IMR-90 (cell line): ENCODE measurements around the gene IYD. TPM values are rescaled to one million over a fixed set of nuclear protein-coding genes. Genes with fewer than 3 reads are reported as not detected.

ENCODE experiments used
- ATAC-seq: fragments of 200-7000 bp; cut with Tn5 transposase; 2 replicates; pipeline ENCODE4 v1.9.1; 2020; ENCODE audit warnings: low read depth, mild to moderate bottlenecking, moderate library complexity
- BruUV-seq: library from RNA; stranded (reverse); fragments of 400-500 nt; replicated peaks from 2 replicates; lab custom pipeline; 2021; lab: Mats Ljungman, UMichigan
- CTCF ChIA-PET: fragments of 300-600 bp; formaldehyde crosslinking; extraction: SDS; loops from one replicate; lab custom pipeline; 2021; ENCODE audit warnings: antibody characterized with exemption; lab: Yijun Ruan, JAX
- POLR2A ChIA-PET: fragments of 300-600 bp; sonication (Branson Sonifier 250); formaldehyde crosslinking; loops from one replicate; lab custom pipeline; 2022; ENCODE audit warnings: antibody characterized with exemption; ENCODE audit not compliant: unreplicated experiment; lab: Charles Lee
- DNase-seq: peaks from one replicate; pipeline ENCODE4 v3.0.0; 2013
- H2AFZ ChIP-seq: replicated peaks from 2 replicates; pipeline ENCODE3; 2013; ENCODE audit warnings: low read length, mild to moderate bottlenecking; ENCODE audit not compliant: poor library complexity
- H2AK5ac ChIP-seq: 2 replicates; pipeline ENCODE4 v1.6.1; 2013; ENCODE audit warnings: low read depth, low read length, inconsistent platforms
- H2AK9ac ChIP-seq: replicated peaks from 2 replicates; pipeline ENCODE3; 2013; ENCODE audit warnings: mild to moderate bottlenecking, low read depth, low read length, moderate library complexity; ENCODE audit not compliant: poor library complexity
- H2BK120ac ChIP-seq: 2 replicates; pipeline ENCODE4 v1.6.1; 2013; ENCODE audit warnings: low read depth, low read length, inconsistent platforms
- H2BK15ac ChIP-seq: 3 replicates; pipeline ENCODE4 v1.6.1; 2013; ENCODE audit warnings: low read depth, low read length, inconsistent platforms
- H2BK20ac ChIP-seq: 2 replicates; pipeline ENCODE4 v1.6.1; 2013; ENCODE audit warnings: low read depth, mild to moderate bottlenecking, inconsistent platforms, low read length, moderate library complexity
- H2BK5ac ChIP-seq: 2 replicates; pipeline ENCODE4 v1.6.1; 2013; ENCODE audit warnings: mild to moderate bottlenecking, low read depth, low read length, inconsistent platforms; ENCODE audit not compliant: poor library complexity, severe bottlenecking
- H3K14ac ChIP-seq: replicated peaks from 2 replicates; pipeline ENCODE4 v1.6.1; 2013; ENCODE audit warnings: low read depth, low read length, inconsistent platforms
- H3K18ac ChIP-seq: 2 replicates; pipeline ENCODE4 v1.6.1; 2013; ENCODE audit warnings: low read depth, low read length, control low read depth
- H3K23ac ChIP-seq: 2 replicates; pipeline ENCODE4 v1.6.1; 2013; ENCODE audit warnings: low read depth, low read length, inconsistent platforms
- H3K27ac ChIP-seq: 2 replicates; pipeline ENCODE4 v1.5.1; 2013; ENCODE audit warnings: mild to moderate bottlenecking, control low read depth, low read length; ENCODE audit not compliant: insufficient read depth
- H3K27me3 ChIP-seq: 2 replicates; pipeline ENCODE4 v1.6.1; 2013; ENCODE audit warnings: low read length; ENCODE audit not compliant: control insufficient read depth, insufficient read depth
- H3K36me3 ChIP-seq: 2 replicates; pipeline ENCODE4 v1.6.1; 2013; ENCODE audit warnings: low read length, mixed read lengths; ENCODE audit not compliant: control insufficient read depth, insufficient read depth
- H3K4ac ChIP-seq: 2 replicates; pipeline ENCODE4 v1.6.1; 2013; ENCODE audit warnings: low read depth, low read length, inconsistent platforms
- H3K4me1 ChIP-seq: 2 replicates; pipeline ENCODE4 v1.6.1; 2013; ENCODE audit warnings: low read length, mixed read lengths; ENCODE audit not compliant: control insufficient read depth, insufficient read depth
- H3K4me2 ChIP-seq: 2 replicates; pipeline ENCODE4 v1.6.1; 2013; ENCODE audit warnings: low read depth, mild to moderate bottlenecking, control low read depth, low read length, moderate library complexity
- H3K4me3 ChIP-seq: 2 replicates; pipeline ENCODE4 v1.5.1; 2013; ENCODE audit warnings: low read depth, mild to moderate bottlenecking, control low read depth, low read length, moderate library complexity; ENCODE audit not compliant: insufficient read depth
- H3K56ac ChIP-seq: 2 replicates; pipeline ENCODE4 v1.6.1; 2013; ENCODE audit warnings: low read length, inconsistent platforms; ENCODE audit not compliant: insufficient read depth; ENCODE audit errors: extremely low read depth
- H3K79me1 ChIP-seq, 2 experiments: 2 replicates each; pipeline ENCODE4 v1.6.1; 2013; ENCODE audit warnings: low read length in 2 of 2, inconsistent platforms in 1 of 2, low read depth in 1 of 2
- H3K9ac ChIP-seq: 2 replicates; pipeline ENCODE4 v1.6.1; 2013; ENCODE audit warnings: low read depth, low read length, control low read depth
- H3K9me1 ChIP-seq: 2 replicates; pipeline ENCODE4 v1.6.1; 2013; ENCODE audit warnings: low read length, inconsistent platforms; ENCODE audit not compliant: insufficient read depth
- H3K9me3 ChIP-seq: 2 replicates; pipeline ENCODE4 v1.6.1; 2013; ENCODE audit warnings: low read length; ENCODE audit not compliant: control insufficient read depth, insufficient read depth
- H4K20me1 ChIP-seq: 2 replicates; pipeline ENCODE4 v1.6.1; 2013; ENCODE audit warnings: low read length, inconsistent platforms; ENCODE audit not compliant: insufficient read depth
- H4K5ac ChIP-seq: 2 replicates; pipeline ENCODE4 v1.6.1; 2013; ENCODE audit warnings: mild to moderate bottlenecking, low read depth, low read length, control low read depth
- H4K8ac ChIP-seq, 2 experiments: 2 replicates each; pipeline ENCODE4 v1.6.1; 2013; ENCODE audit warnings: low read depth in 2 of 2, low read length in 2 of 2, control low read depth in 1 of 2, inconsistent platforms in 1 of 2
- H4K91ac ChIP-seq: 2 replicates; pipeline ENCODE4 v1.6.1; 2013; ENCODE audit warnings: low read depth, low read length, inconsistent platforms; ENCODE audit not compliant: insufficient read depth
- BHLHE40 ChIP-seq: fragments of 150-350 bp; IDR thresholded peaks from 2 replicates; pipeline ENCODE4 v1.6.1; 2016; ENCODE audit warnings: mild to moderate bottlenecking, low read depth, low read length
- CEBPB ChIP-seq: IDR thresholded peaks from 2 replicates; pipeline ENCODE4 v1.6.1; 2012; ENCODE audit warnings: low read depth, low read length, improper control_type of control experiment
- CHD1 ChIP-seq: IDR thresholded peaks from 2 replicates; pipeline ENCODE4 v1.6.1; 2012; ENCODE audit warnings: low read depth, low read length, improper control_type of control experiment
- MXI1 ChIP-seq: IDR thresholded peaks from 2 replicates; pipeline ENCODE4 v1.6.1; 2012; ENCODE audit warnings: low read depth, mild to moderate bottlenecking, low read length, moderate library complexity, borderline replicate concordance
- NFE2L2 ChIP-seq: fragments of 150-350 bp; IDR thresholded peaks from 2 replicates; pipeline ENCODE4 v1.6.1; 2016; ENCODE audit warnings: low read depth, mild to moderate bottlenecking, low read length
- POLR2A ChIP-seq: IDR thresholded peaks from 2 replicates; pipeline ENCODE4 v1.6.1; 2012; ENCODE audit warnings: mild to moderate bottlenecking, low read depth, low read length
- RCOR1 ChIP-seq: IDR thresholded peaks from 2 replicates; pipeline ENCODE4 v1.6.1; 2012; ENCODE audit warnings: mild to moderate bottlenecking, low read length, improper control_type of control experiment; ENCODE audit not compliant: insufficient replicate concordance
- RFX5 ChIP-seq: IDR thresholded peaks from 2 replicates; pipeline ENCODE4 v1.8.0; 2012; ENCODE audit warnings: low read depth, mild to moderate bottlenecking, low read length, moderate library complexity
- SMC3 ChIP-seq: fragments of 150-350 bp; IDR thresholded peaks from 2 replicates; pipeline ENCODE4 v1.6.1; 2016; ENCODE audit warnings: low read depth, mild to moderate bottlenecking, antibody characterized with exemption, low read length, moderate library complexity
- USF2 ChIP-seq: fragments of 150-350 bp; IDR thresholded peaks from 2 replicates; pipeline ENCODE4 v1.6.1; 2017; ENCODE audit warnings: mild to moderate bottlenecking, antibody characterized with exemption, low read length, low read depth
- WGBS, 2 experiments: methylation state at CpG; one replicate each; pipeline versions ENCODE4 v1.1.5 to v1.1.7; 2013; ENCODE audit warnings: missing lambda C conversion rate in 2 of 2; ENCODE audit not compliant: insufficient read length in 1 of 2; ENCODE audit errors: extremely low coverage in 2 of 2; 5-methylcytosine and 5-hydroxymethylcytosine counted together
- dilution Hi-C: fragments of 300-500 bp; cut with HindIII; formaldehyde crosslinking; loops from one replicate; pipeline ENCODE4 v1.14.3; 2018; ENCODE audit warnings: low sequenced_read_pairs; ENCODE audit not compliant: unreplicated experiment
- in situ Hi-C: fragments of 300-500 bp; cut with MboI; formaldehyde crosslinking; loops from 3 replicates; pipeline ENCODE4 v1.14.3; 2019; ENCODE audit warnings: low sequenced_read_pairs, inconsistent platforms, mixed read lengths
- intact Hi-C: fragments of 100-400 bp; cut with micrococcal nuclease; formaldehyde crosslinking; loops from 2 replicates; pipeline ENCODE4 v1.10.0; 2022
- polyA plus RNA-seq, 3 experiments: library from polyadenylated mRNA; depleted of rRNA; stranded (reverse); fragments of >200 nt; gene quantifications; 2 replicates each; pipeline ENCODE4 v1.2.3, GENCODE V29; 2012; ENCODE audit warnings: low replicate concordance in 1 of 3
- total RNA-seq: library from RNA; depleted of rRNA; stranded (reverse); fragments of >200 nt; gene quantifications from 2 replicates; pipeline ENCODE4 v1.2.3, GENCODE V29; 2012
- TF ChIP-seq, protein P1 (sequence below): conservative IDR thresholded peaks from 2 replicates; pipeline ENCODE4 v1.5.1; 2012; ENCODE audit warnings: mild to moderate bottlenecking, low read depth, low read length, improper control_type of control experiment

The IYD gene
- total and polyA plus RNA-seq, 2 of the 4 experiments (the other 2 are of a cell fraction) = not detected

GRCh38 chr6:150333585-150333941, 35.2 kb upstream of the IYD start:
- Histone ChIP-seq H3K9me3 (no peaks in the 10 kb centered on the region), H4K8ac (no peak overlapping the region)
- dilution Hi-C loops = no loop called here

More at GRCh38 chr6:150333585-150333941, 35.2 kb upstream of the IYD start:
- Histone ChIP-seq H3K18ac (no peak overlapping the region), H3K27me3 (peaks cover 6% of the 10 kb centered on the region), H3K56ac (no peak overlapping the region), H3K4me3 (no peak overlapping the region), H3K9ac (no peak overlapping the region), H4K5ac (no peak overlapping the region), H2AK5ac (no peak overlapping the region), H3K27ac (no peak overlapping the region), H3K4ac (no peak overlapping the region), H3K79me1 (no peaks in the 10 kb centered on the region), H3K36me3 (no peaks in the 10 kb centered on the region), H2AFZ (no peak overlapping the region), H3K14ac (no peak overlapping the region), H2BK5ac (no peak overlapping the region), H2BK15ac (no peak overlapping the region), H3K23ac (no peak overlapping the region), H2AK9ac (no peak overlapping the region), H3K4me2 (no peak overlapping the region), H3K9me1 (peaks cover 6% of the 10 kb centered on the region; the same call in 1 of the 2 replicates), H3K4me1 (no peaks in the 10 kb centered on the region), H2BK20ac (no peak overlapping the region), H2BK120ac (no peak overlapping the region), H4K20me1 (no peaks in the 10 kb centered on the region), H4K91ac (no peak overlapping the region)
- ChIA-PET POLR2A (no interaction called here), CTCF (no interaction called here)
- ATAC-seq (no peak), DNase-seq (no peak)
- in situ Hi-C loops = loop anchor here (25.0 kb wide), 1 partner anchor 396 kb away; the partner anchor contains the start of gene ULBP2
- TF ChIP-seq RFX5 (no peak), SMC3 (no peak), MXI1 (no peak), CHD1 (no peak), BHLHE40 (no peak), RCOR1 (no peak), NFE2L2 (no peak), CEBPB (no peak), USF2 (no peak), POLR2A (no peak)
- TF ChIP-seq, protein P1, sequence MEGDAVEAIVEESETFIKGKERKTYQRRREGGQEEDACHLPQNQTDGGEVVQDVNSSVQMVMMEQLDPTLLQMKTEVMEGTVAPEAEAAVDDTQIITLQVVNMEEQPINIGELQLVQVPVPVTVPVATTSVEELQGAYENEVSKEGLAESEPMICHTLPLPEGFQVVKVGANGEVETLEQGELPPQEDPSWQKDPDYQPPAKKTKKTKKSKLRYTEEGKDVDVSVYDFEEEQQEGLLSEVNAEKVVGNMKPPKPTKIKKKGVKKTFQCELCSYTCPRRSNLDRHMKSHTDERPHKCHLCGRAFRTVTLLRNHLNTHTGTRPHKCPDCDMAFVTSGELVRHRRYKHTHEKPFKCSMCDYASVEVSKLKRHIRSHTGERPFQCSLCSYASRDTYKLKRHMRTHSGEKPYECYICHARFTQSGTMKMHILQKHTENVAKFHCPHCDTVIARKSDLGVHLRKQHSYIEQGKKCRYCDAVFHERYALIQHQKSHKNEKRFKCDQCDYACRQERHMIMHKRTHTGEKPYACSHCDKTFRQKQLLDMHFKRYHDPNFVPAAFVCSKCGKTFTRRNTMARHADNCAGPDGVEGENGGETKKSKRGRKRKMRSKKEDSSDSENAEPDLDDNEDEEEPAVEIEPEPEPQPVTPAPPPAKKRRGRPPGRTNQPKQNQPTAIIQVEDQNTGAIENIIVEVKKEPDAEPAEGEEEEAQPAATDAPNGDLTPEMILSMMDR = no peak
- intact Hi-C loops = no loop called here
- WGBS, 2 experiments = no CpG with 5 or more reads among the region's 2 CpGs
- BruUV-seq = no TSS peak
